ENCODE results near the gene LGALS3BP.

DNA sequence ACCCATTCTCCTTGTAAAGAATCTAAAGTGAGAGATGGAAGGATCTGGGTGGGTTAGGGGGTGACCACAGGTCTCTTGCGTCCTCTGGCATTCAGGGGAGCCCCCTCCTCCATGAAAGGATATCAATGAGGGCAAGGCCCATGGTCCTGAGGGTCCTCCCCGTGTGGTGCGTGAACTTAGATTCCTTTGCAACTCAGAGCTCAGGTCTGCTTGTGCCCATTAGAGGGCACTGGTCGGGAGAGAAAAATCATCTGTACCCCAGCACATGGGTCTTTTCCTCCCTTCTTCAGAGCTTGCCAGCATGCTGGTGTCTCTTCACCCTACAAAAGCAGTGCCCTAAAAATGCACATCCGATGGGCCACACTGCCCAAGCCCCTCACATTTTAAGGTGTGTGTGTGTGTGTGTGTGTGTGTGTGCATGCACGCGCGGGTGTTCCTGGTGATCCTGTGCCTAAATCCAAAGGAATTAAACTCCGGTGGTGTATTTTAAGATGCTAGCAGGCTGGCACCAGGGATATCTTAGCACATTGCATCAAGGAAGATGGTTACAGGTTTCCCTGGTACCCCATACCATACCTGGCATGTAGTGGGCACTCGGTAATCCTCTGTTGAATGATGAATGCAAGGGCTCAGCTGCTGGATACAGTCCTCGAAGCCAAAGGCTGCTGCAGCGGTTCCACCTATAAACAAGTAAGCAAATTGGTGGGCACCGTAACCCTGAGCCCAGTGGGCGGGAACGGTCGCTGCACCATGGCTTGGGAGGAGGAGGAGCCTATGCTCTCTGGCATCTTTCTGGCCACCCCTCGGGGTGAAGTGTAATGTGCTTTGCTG, 49.0 kb upstream of the LGALS3BP start:
- TF ChIP-seq POLR2AphosphoS5 (IDR thresholded peaks at IDR 0.05; ENCODE audit: low read depth) (no peak), ZNF114 (CRISPR knock-in tag; IDR thresholded peaks at IDR 0.05) (no peak), EZH2 (IDR thresholded peaks at IDR 0.05; ENCODE audit: low read depth, unreplicated experiment) (no peak), CREB1 (CRISPR knock-in tag; IDR thresholded peaks at IDR 0.05; ENCODE audit: low read depth) (no peak), ZNF331 (CRISPR knock-in tag; IDR thresholded peaks at IDR 0.05; ENCODE audit: low read depth) (no peak), EZH2phosphoT487 (IDR thresholded peaks at IDR 0.05; ENCODE audit: unreplicated experiment) (no peak), JUNB (IDR thresholded peaks at IDR 0.05; ENCODE audit: unreplicated experiment) (no peak)
- TF ChIP-seq, protein P1, sequence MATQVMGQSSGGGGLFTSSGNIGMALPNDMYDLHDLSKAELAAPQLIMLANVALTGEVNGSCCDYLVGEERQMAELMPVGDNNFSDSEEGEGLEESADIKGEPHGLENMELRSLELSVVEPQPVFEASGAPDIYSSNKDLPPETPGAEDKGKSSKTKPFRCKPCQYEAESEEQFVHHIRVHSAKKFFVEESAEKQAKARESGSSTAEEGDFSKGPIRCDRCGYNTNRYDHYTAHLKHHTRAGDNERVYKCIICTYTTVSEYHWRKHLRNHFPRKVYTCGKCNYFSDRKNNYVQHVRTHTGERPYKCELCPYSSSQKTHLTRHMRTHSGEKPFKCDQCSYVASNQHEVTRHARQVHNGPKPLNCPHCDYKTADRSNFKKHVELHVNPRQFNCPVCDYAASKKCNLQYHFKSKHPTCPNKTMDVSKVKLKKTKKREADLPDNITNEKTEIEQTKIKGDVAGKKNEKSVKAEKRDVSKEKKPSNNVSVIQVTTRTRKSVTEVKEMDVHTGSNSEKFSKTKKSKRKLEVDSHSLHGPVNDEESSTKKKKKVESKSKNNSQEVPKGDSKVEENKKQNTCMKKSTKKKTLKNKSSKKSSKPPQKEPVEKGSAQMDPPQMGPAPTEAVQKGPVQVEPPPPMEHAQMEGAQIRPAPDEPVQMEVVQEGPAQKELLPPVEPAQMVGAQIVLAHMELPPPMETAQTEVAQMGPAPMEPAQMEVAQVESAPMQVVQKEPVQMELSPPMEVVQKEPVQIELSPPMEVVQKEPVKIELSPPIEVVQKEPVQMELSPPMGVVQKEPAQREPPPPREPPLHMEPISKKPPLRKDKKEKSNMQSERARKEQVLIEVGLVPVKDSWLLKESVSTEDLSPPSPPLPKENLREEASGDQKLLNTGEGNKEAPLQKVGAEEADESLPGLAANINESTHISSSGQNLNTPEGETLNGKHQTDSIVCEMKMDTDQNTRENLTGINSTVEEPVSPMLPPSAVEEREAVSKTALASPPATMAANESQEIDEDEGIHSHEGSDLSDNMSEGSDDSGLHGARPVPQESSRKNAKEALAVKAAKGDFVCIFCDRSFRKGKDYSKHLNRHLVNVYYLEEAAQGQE (IDR thresholded peaks at IDR 0.05; ENCODE audit: unreplicated experiment): no peak
- TF ChIP-seq, protein P2, sequence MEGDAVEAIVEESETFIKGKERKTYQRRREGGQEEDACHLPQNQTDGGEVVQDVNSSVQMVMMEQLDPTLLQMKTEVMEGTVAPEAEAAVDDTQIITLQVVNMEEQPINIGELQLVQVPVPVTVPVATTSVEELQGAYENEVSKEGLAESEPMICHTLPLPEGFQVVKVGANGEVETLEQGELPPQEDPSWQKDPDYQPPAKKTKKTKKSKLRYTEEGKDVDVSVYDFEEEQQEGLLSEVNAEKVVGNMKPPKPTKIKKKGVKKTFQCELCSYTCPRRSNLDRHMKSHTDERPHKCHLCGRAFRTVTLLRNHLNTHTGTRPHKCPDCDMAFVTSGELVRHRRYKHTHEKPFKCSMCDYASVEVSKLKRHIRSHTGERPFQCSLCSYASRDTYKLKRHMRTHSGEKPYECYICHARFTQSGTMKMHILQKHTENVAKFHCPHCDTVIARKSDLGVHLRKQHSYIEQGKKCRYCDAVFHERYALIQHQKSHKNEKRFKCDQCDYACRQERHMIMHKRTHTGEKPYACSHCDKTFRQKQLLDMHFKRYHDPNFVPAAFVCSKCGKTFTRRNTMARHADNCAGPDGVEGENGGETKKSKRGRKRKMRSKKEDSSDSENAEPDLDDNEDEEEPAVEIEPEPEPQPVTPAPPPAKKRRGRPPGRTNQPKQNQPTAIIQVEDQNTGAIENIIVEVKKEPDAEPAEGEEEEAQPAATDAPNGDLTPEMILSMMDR (conservative IDR thresholded peaks at IDR 0.05; ENCODE audit: low read depth in 2 of 2): peak; percentile 19 to 35; a peak in 2 of 4 replicates
- TF ChIP-seq, protein P3, sequence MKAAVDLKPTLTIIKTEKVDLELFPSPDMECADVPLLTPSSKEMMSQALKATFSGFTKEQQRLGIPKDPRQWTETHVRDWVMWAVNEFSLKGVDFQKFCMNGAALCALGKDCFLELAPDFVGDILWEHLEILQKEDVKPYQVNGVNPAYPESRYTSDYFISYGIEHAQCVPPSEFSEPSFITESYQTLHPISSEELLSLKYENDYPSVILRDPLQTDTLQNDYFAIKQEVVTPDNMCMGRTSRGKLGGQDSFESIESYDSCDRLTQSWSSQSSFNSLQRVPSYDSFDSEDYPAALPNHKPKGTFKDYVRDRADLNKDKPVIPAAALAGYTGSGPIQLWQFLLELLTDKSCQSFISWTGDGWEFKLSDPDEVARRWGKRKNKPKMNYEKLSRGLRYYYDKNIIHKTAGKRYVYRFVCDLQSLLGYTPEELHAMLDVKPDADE (IDR thresholded peaks at IDR 0.05): no peak
- TF ChIP-seq, protein P4, sequence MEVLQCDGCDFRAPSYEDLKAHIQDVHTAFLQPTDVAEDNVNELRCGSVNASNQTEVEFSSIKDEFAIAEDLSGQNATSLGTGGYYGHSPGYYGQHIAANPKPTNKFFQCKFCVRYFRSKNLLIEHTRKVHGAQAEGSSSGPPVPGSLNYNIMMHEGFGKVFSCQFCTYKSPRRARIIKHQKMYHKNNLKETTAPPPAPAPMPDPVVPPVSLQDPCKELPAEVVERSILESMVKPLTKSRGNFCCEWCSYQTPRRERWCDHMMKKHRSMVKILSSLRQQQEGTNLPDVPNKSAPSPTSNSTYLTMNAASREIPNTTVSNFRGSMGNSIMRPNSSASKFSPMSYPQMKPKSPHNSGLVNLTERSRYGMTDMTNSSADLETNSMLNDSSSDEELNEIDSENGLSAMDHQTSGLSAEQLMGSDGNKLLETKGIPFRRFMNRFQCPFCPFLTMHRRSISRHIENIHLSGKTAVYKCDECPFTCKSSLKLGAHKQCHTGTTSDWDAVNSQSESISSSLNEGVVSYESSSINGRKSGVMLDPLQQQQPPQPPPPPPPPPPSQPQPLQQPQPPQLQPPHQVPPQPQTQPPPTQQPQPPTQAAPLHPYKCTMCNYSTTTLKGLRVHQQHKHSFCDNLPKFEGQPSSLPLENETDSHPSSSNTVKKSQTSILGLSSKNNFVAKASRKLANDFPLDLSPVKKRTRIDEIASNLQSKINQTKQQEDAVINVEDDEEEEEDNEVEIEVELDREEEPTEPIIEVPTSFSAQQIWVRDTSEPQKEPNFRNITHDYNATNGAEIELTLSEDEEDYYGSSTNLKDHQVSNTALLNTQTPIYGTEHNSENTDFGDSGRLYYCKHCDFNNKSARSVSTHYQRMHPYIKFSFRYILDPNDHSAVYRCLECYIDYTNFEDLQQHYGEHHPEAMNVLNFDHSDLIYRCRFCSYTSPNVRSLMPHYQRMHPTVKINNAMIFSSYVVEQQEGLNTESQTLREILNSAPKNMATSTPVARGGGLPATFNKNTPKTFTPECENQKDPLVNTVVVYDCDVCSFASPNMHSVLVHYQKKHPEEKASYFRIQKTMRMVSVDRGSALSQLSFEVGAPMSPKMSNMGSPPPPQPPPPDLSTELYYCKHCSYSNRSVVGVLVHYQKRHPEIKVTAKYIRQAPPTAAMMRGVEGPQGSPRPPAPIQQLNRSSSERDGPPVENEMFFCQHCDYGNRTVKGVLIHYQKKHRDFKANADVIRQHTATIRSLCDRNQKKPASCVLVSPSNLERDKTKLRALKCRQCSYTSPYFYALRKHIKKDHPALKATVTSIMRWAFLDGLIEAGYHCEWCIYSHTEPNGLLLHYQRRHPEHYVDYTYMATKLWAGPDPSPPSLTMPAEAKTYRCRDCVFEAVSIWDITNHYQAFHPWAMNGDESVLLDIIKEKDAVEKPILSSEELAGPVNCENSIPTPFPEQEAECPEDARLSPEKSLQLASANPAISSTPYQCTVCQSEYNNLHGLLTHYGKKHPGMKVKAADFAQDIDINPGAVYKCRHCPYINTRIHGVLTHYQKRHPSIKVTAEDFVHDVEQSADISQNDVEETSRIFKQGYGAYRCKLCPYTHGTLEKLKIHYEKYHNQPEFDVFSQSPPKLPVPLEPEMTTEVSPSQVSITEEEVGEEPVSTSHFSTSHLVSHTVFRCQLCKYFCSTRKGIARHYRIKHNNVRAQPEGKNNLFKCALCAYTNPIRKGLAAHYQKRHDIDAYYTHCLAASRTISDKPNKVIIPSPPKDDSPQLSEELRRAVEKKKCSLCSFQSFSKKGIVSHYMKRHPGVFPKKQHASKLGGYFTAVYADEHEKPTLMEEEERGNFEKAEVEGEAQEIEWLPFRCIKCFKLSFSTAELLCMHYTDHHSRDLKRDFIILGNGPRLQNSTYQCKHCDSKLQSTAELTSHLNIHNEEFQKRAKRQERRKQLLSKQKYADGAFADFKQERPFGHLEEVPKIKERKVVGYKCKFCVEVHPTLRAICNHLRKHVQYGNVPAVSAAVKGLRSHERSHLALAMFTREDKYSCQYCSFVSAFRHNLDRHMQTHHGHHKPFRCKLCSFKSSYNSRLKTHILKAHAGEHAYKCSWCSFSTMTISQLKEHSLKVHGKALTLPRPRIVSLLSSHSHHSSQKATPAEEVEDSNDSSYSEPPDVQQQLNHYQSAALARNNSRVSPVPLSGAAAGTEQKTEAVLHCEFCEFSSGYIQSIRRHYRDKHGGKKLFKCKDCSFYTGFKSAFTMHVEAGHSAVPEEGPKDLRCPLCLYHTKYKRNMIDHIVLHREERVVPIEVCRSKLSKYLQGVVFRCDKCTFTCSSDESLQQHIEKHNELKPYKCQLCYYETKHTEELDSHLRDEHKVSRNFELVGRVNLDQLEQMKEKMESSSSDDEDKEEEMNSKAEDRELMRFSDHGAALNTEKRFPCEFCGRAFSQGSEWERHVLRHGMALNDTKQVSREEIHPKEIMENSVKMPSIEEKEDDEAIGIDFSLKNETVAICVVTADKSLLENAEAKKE (CRISPR knock-in tag; IDR thresholded peaks at IDR 0.05): no peak

Measured in GM23338 (cell line).